H9 (cell line): ENCODE data around the gene PRODH. TPM values are rescaled to one million over a fixed set of nuclear protein-coding genes. Genes with fewer than 3 reads are reported as not detected.
"Not testable (repeated sequence)": the region's sequence is repeated elsewhere in the genome, so short reads cannot be mapped to it uniquely, and the experiment has no call there.

Source experiments
- DNase-seq: peaks from one replicate; pipeline ENCODE4 v3.0.0-alpha.2; 2017
- H2AFZ ChIP-seq: one replicate; pipeline ENCODE4 v1.6.1; 2013; ENCODE audit warnings: mild to moderate bottlenecking, low read length, control low read depth, moderate library complexity
- H2AK5ac ChIP-seq: 2 replicates; pipeline ENCODE4 v1.6.1; 2013; ENCODE audit warnings: low read length, control low read depth, mixed read lengths; ENCODE audit not compliant: insufficient read length
- H2BK120ac ChIP-seq: one replicate; pipeline ENCODE4 v1.6.1; 2013; ENCODE audit warnings: low read depth, mild to moderate bottlenecking, low read length, control low read depth, inconsistent platforms; ENCODE audit not compliant: poor library complexity, severe bottlenecking
- H2BK12ac ChIP-seq: 2 replicates; pipeline ENCODE4 v1.6.1; 2013; ENCODE audit warnings: low read length, control low read depth, mixed read lengths, low read depth; ENCODE audit not compliant: insufficient read length
- H2BK15ac ChIP-seq: 2 replicates; pipeline ENCODE4 v1.6.1; 2013; ENCODE audit warnings: low read depth, low read length, control low read depth
- H2BK20ac ChIP-seq: one replicate; pipeline ENCODE4 v1.6.1; 2013; ENCODE audit warnings: low read depth, mild to moderate bottlenecking, low read length, control low read depth, inconsistent platforms; ENCODE audit not compliant: poor library complexity, severe bottlenecking
- H2BK5ac ChIP-seq: 2 replicates; pipeline ENCODE4 v1.6.1; 2013; ENCODE audit warnings: low read length, control low read depth, mixed read lengths; ENCODE audit not compliant: insufficient read length
- H3K14ac ChIP-seq: 2 replicates; pipeline ENCODE4 v1.6.1; 2013; ENCODE audit warnings: low read length, control low read depth; ENCODE audit not compliant: insufficient read depth
- H3K18ac ChIP-seq: 2 replicates; pipeline ENCODE4 v1.6.1; 2013; ENCODE audit warnings: low read depth, mild to moderate bottlenecking, mixed read lengths, low read length, control low read depth; ENCODE audit not compliant: insufficient read length
- H3K23ac ChIP-seq: 2 replicates; pipeline ENCODE4 v1.6.1; 2013; ENCODE audit warnings: low read length, control low read depth, mixed read lengths, low read depth; ENCODE audit not compliant: insufficient read length
- H3K23me2 ChIP-seq: 2 replicates; pipeline ENCODE4 v1.6.1; 2013; ENCODE audit warnings: low read depth, mild to moderate bottlenecking, mixed read lengths, low read length, control low read depth; ENCODE audit not compliant: insufficient read length, poor library complexity, severe bottlenecking
- H3K27ac ChIP-seq: 2 replicates; pipeline ENCODE4 v1.5.1; 2013; ENCODE audit warnings: low read length, control low read depth, mixed read lengths, low read depth; ENCODE audit not compliant: insufficient read length
- H3K27me3 ChIP-seq: 2 replicates; pipeline ENCODE4 v1.6.1; 2013; ENCODE audit warnings: low read length, control low read depth, inconsistent platforms; ENCODE audit not compliant: insufficient read depth
- H3K4ac ChIP-seq: 2 replicates; pipeline ENCODE4 v1.6.1; 2013; ENCODE audit warnings: low read depth, mild to moderate bottlenecking, control low read depth, inconsistent platforms, low read length, moderate library complexity
- H3K4me1 ChIP-seq: 2 replicates; pipeline ENCODE4 v1.6.1; 2013; ENCODE audit warnings: low read length, control low read depth, inconsistent platforms; ENCODE audit not compliant: insufficient read depth
- H3K4me2 ChIP-seq: 2 replicates; pipeline ENCODE4 v1.6.1; 2013; ENCODE audit warnings: low read length, control low read depth, mixed read lengths; ENCODE audit not compliant: insufficient read length, insufficient read depth
- H3K56ac ChIP-seq: 2 replicates; pipeline ENCODE4 v1.6.1; 2013; ENCODE audit warnings: low read depth, mild to moderate bottlenecking, mixed read lengths, low read length, control low read depth; ENCODE audit not compliant: insufficient read length
- H3K79me1 ChIP-seq: 2 replicates; pipeline ENCODE4 v1.6.1; 2013; ENCODE audit warnings: low read depth, mild to moderate bottlenecking, moderate library complexity, low read length, control low read depth, inconsistent platforms; ENCODE audit not compliant: insufficient read depth, poor library complexity, severe bottlenecking
- H3K79me2 ChIP-seq: 2 replicates; pipeline ENCODE4 v1.6.1; 2013; ENCODE audit warnings: low read length, control low read depth, inconsistent platforms; ENCODE audit not compliant: insufficient read depth
- H3K9ac ChIP-seq: 2 replicates; pipeline ENCODE4 v1.6.1; 2013; ENCODE audit warnings: low read length, control low read depth, mixed read lengths; ENCODE audit not compliant: insufficient read length; ENCODE audit errors: extremely low read depth
- H3K9me3 ChIP-seq: one replicate; pipeline ENCODE4 v1.6.1; 2013; ENCODE audit warnings: low read depth, low read length, inconsistent platforms; ENCODE audit not compliant: control insufficient read depth
- H3T11ph ChIP-seq: one replicate; pipeline ENCODE4 v1.6.1; 2013; ENCODE audit warnings: mild to moderate bottlenecking, low read length, control low read depth, inconsistent platforms
- H4K20me1 ChIP-seq: one replicate; pipeline ENCODE4 v1.6.1; 2013; ENCODE audit not compliant: control insufficient read depth, insufficient read length, insufficient read depth
- H4K5ac ChIP-seq: 2 replicates; pipeline ENCODE4 v1.6.1; 2013; ENCODE audit warnings: low read depth, mild to moderate bottlenecking, mixed read lengths, low read length, control low read depth; ENCODE audit not compliant: insufficient read length
- H4K8ac ChIP-seq: replicated peaks from 2 replicates; pipeline ENCODE4 v1.6.1; 2013; ENCODE audit warnings: low read length, control low read depth, mixed read lengths, low read depth; ENCODE audit not compliant: insufficient read length
- H4K91ac ChIP-seq: 2 replicates; pipeline ENCODE4 v1.6.1; 2013; ENCODE audit warnings: low read depth, mild to moderate bottlenecking, moderate library complexity, mixed read lengths, low read length, control low read depth; ENCODE audit not compliant: insufficient read length
- H3K27ac Mint-ChIP-seq, 3 experiments: 2 replicates in 2 of 3; 3 replicates in 1 of 3; pipeline ENCODE4 v1.8.0; 2020 to 2021; ENCODE audit warnings: mixed read lengths in 3 of 3, mild to moderate bottlenecking in 1 of 3, moderate library complexity in 1 of 3
- H3K27me3 Mint-ChIP-seq: 2 replicates; pipeline ENCODE4 v1.8.0; 2021; ENCODE audit warnings: low read depth, mild to moderate bottlenecking, moderate library complexity, mixed read lengths
- H3K36me3 Mint-ChIP-seq, 3 experiments: 2 replicates in 2 of 3; 3 replicates in 1 of 3; pipeline ENCODE4 v1.8.0; 2020 to 2021; ENCODE audit warnings: low read depth in 3 of 3, mixed read lengths in 3 of 3; ENCODE audit not compliant: insufficient read depth in 1 of 3
- H3K4me1 Mint-ChIP-seq, 2 experiments: 2 replicates each; pipeline ENCODE4 v1.8.0; 2020; ENCODE audit warnings: mixed read lengths in 2 of 2
- H3K4me3 Mint-ChIP-seq, 2 experiments: 2 replicates in 1 of 2; 3 replicates in 1 of 2; pipeline ENCODE4 v1.8.0; 2020 to 2021; ENCODE audit warnings: mild to moderate bottlenecking in 2 of 2, mixed read lengths in 2 of 2, moderate library complexity in 1 of 2
- H3K9me3 Mint-ChIP-seq, 2 experiments: 2 replicates in 1 of 2; 3 replicates in 1 of 2; pipeline ENCODE4 v1.8.0; 2020; ENCODE audit warnings: mild to moderate bottlenecking in 2 of 2, mixed read lengths in 2 of 2, moderate library complexity in 1 of 2
- CTCF ChIP-seq: fragments of 200-600 bp; sonication (generic); conservative IDR thresholded peaks from 3 replicates; pipeline ENCODE4 v1.8.0; 2021; ENCODE audit warnings: antibody characterized with exemption, mild to moderate bottlenecking
- WGBS: extraction: QIAGEN DNeasy Blood & Tissue Kit; methylation state at CpG from one replicate; pipeline ENCODE4 v1.1.7; 2013; ENCODE audit warnings: missing lambda C conversion rate, low lambda C conversion rate, mixed read lengths; ENCODE audit not compliant: insufficient read length; ENCODE audit errors: extremely low coverage; 5-methylcytosine and 5-hydroxymethylcytosine counted together
- total RNA-seq: library from RNA; stranded (reverse); gene quantifications from 2 replicates; pipeline ENCODE4 v1.2.1, GENCODE V29; 2021

PRODH gene
- total RNA-seq, 1 experiment from 2014 or later: 51.2 TPM

- Histone ChIP-seq H4K91ac (no peak overlapping the region), H2BK120ac (no peak overlapping the region), H3K56ac (no peak overlapping the region), H3K9me3 (no peaks in the 10 kb centered on the region), H3K23me2 (no peaks in the 10 kb centered on the region), H3K18ac (no peak overlapping the region), H3K79me1 (no peaks in the 10 kb centered on the region), H3K9ac (no peak overlapping the region), H2BK15ac (no peak overlapping the region), H3K4me1 (no peaks in the 10 kb centered on the region), H3K4me2 (no peak overlapping the region), H3K4ac (no peak overlapping the region), H2BK5ac (no peak overlapping the region), H3K23ac (no peak overlapping the region), H3K27me3 (no peaks in the 10 kb centered on the region), H4K20me1 (no peaks in the 10 kb centered on the region), H2AFZ (no peak overlapping the region), H3K14ac (no peak overlapping the region), H2BK12ac (no peak overlapping the region), H3K27ac (no peak overlapping the region), H4K5ac (no peak overlapping the region), H4K8ac (no peak overlapping the region), H3K79me2 (no peaks in the 10 kb centered on the region), H2BK20ac (no peak overlapping the region), H2AK5ac (no peak overlapping the region), H3T11ph (no peak overlapping the region)
- DNase-seq: no peak
- H3K27ac Mint-ChIP-seq: no peak overlapping the region
- no CpG with 5 or more reads among the region's 13 CpGs for WGBS
- H3K9me3 Mint-ChIP-seq: no peaks in the 10 kb centered on the region
- H3K27me3 Mint-ChIP-seq: no peaks in the 10 kb centered on the region
- 0 out of 3 replicates have a peak, but pooled peaks have one; percentile 11 for TF ChIP-seq CTCF
- no peaks in the 10 kb centered on the region for H3K36me3 Mint-ChIP-seq
- peaks cover 2% of the 10 kb centered on the region in 2 experiments for H3K4me1 Mint-ChIP-seq
- no peak overlapping the region for H3K4me3 Mint-ChIP-seq
Measured at GRCh38 chr22:18906896-18907295, 29.2 kb downstream of the PRODH start.

DNA sequence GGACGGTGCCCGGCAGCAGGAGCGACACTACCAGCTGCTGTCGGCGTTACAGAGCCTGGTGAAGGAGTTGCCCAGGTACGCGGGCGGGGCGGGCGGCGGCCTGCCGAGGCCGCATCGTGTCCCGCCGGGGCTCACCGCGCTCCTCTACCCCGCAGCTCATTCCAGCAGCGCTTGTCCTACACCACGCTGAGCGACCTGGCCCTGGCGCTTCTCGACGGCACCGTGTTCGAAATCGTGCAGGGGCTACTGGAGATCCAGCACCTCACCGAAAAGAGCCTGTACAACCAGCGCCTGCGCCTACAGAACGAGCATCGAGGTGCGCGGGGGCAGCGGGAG, 29.7 kb downstream of the PRODH start:
- not testable (repeated sequence) for H4K8ac ChIP-seq, H3K27me3 Mint-ChIP-seq, H3K14ac ChIP-seq, H3K4me1 Mint-ChIP-seq, H3T11ph ChIP-seq, H4K5ac ChIP-seq, H3K4ac ChIP-seq, H2BK120ac ChIP-seq, H2BK15ac ChIP-seq, H3K4me1 ChIP-seq, H2BK20ac ChIP-seq, H3K27me3 ChIP-seq, H3K56ac ChIP-seq, H3K4me2 ChIP-seq, H3K27ac Mint-ChIP-seq, H3K18ac ChIP-seq, H4K91ac ChIP-seq, H3K79me2 ChIP-seq, H3K23ac ChIP-seq, H2BK12ac ChIP-seq, H3K36me3 Mint-ChIP-seq, H2AK5ac ChIP-seq, H4K20me1 ChIP-seq, H3K9me3 ChIP-seq, H3K23me2 ChIP-seq, H3K27ac ChIP-seq, H3K4me3 Mint-ChIP-seq, H3K79me1 ChIP-seq, H3K9ac ChIP-seq, H3K9me3 Mint-ChIP-seq, H2AFZ ChIP-seq, H2BK5ac ChIP-seq, DNase-seq
- WGBS: no CpG with 5 or more reads among the region's 36 CpGs
